NK-92 treated with Interleukin-12 subunit alpha and Interleukin-12 subunit beta, amount 100 ng/mL, for 24 hours (cell line): ENCODE data around the gene MAP3K5.

ENCODE experiments used
- DNase-seq: peaks from one replicate; lab custom pipeline; 2025; lab: John Stamatoyannopoulos, UW

Gene MAP3K5

GRCh38 chr6:136579800-136580199 is 212.5 kb downstream of the MAP3K5 start:
- DNase-seq, result no peak

- no peak for DNase-seq
Observed at GRCh38 chr6:136576821-136577220, 215.5 kb downstream of the MAP3K5 start.

GRCh38 chr6:136571496-136571895 is 220.8 kb downstream of the MAP3K5 start:
- no peak for DNase-seq

GRCh38 chr6:136571065-136571464 is 221.2 kb downstream of the MAP3K5 start:
- DNase-seq, result no peak

- DNase-seq, result no peak
Observed at GRCh38 chr6:136568129-136568528, 224.1 kb downstream of the MAP3K5 start.

GRCh38 chr6:136567688-136568087 is 224.6 kb downstream of the MAP3K5 start:
- no peak for DNase-seq

- no peak for DNase-seq
Observed at GRCh38 chr6:136566851-136567250, 225.4 kb downstream of the MAP3K5 start.

GRCh38 chr6:136566007-136566487 is 226.2 kb downstream of the MAP3K5 start:
- no peak for DNase-seq

GRCh38 chr6:136564180-136564579 is 228.1 kb downstream of the MAP3K5 start:
- DNase-seq, result no peak

GRCh38 chr6:136563386-136564152 is 228.7 kb downstream of the MAP3K5 start:
- DNase-seq, result peak; percentile 14

- DNase-seq, result no peak
Observed at GRCh38 chr6:136562211-136562610, 230.1 kb downstream of the MAP3K5 start.

GRCh38 chr6:136553166-136553787 is 239.0 kb downstream of the MAP3K5 start:
- DNase-seq, result no peak

- no peak for DNase-seq
Observed at GRCh38 chr6:136552054-136552453, 240.2 kb downstream of the MAP3K5 start.

- DNase-seq, result no peak
Observed at GRCh38 chr6:136551103-136551502, 241.2 kb downstream of the MAP3K5 start.

- no peak for DNase-seq
Observed at GRCh38 chr6:136550330-136551071, 241.8 kb downstream of the MAP3K5 start, which contains the start of gene MAP7. Gene MAP7 (minus strand): TSS chr6:136550422. CDS start chr6:136550408, 14 bp downstream.

GRCh38 chr6:136550045-136550329 is 242.3 kb downstream of the MAP3K5 start:
- no peak for DNase-seq

- DNase-seq, result no peak
Observed at GRCh38 chr6:136549300-136550044, 242.8 kb downstream of the MAP3K5 start.

GRCh38 chr6:136548582-136549299 is 243.5 kb downstream of the MAP3K5 start:
- DNase-seq, result no peak

- no peak for DNase-seq
Observed at GRCh38 chr6:136547871-136548270, 244.4 kb downstream of the MAP3K5 start.

- no peak for DNase-seq
Observed at GRCh38 chr6:136547336-136547735, 244.9 kb downstream of the MAP3K5 start.

GRCh38 chr6:136546331-136546730 is 245.9 kb downstream of the MAP3K5 start:
- DNase-seq, result no peak

- DNase-seq, result no peak
Observed at GRCh38 chr6:136544326-136544725, 248.0 kb downstream of the MAP3K5 start.
